Cardiac muscle cell (in vitro differentiated cells and primary cell): ENCODE data around the gene TPRKB. TPM values are rescaled to one million over a fixed set of nuclear protein-coding genes. Genes with fewer than 3 reads are reported as not detected.

Experiments used
- DNase-seq, 2 donors: peaks; one replicate each; pipeline versions ENCODE4 v3.0.0 to v3.0.0-alpha.2; 2010 to 2017; ENCODE audit warnings: low read depth in 1 of 2, low spot score in 1 of 2
- H3K27ac ChIP-seq: fragments of 200-600 bp; sonication (generic); 2 replicates; pipeline ENCODE4 v1.5.1; 2016
- H3K27me3 ChIP-seq: fragments of 200-600 bp; sonication (generic); 2 replicates; pipeline ENCODE4 v1.6.0; 2016; ENCODE audit warnings: control low read depth
- H3K36me3 ChIP-seq: fragments of 200-600 bp; sonication (generic); 2 replicates; pipeline ENCODE4 v1.5.1; 2016; ENCODE audit warnings: control low read depth
- H3K4me1 ChIP-seq: fragments of 200-600 bp; sonication (generic); 2 replicates; pipeline ENCODE4 v1.8.1; 2017; ENCODE audit warnings: low read depth, mild to moderate bottlenecking, mixed run types
- H3K4me3 ChIP-seq: fragments of 200-600 bp; sonication (generic); 2 replicates; pipeline ENCODE4 v1.5.1; 2016; ENCODE audit warnings: mild to moderate bottlenecking
- H3K9me3 ChIP-seq: fragments of 200-600 bp; sonication (generic); 2 replicates; pipeline ENCODE4 v1.5.1; 2017; ENCODE audit warnings: low read depth, mild to moderate bottlenecking, control low read depth
- polyA plus RNA-seq: library from polyadenylated mRNA; unstranded; fragments of >200 nt; fragmentation: Nextera tagmentation; extraction: Ambion mirVana; gene quantifications from 2 replicates; pipeline ENCODE4 v1.2.1, GENCODE V29; 2016
- total RNA-seq: library from RNA; depleted of rRNA; stranded (reverse); fragments of >200 nt; gene quantifications from 2 replicates; pipeline ENCODE4 v1.2.3, GENCODE V29; 2016
- TF ChIP-seq, protein P1 (sequence below): IDR thresholded peaks from 2 replicates; pipeline ENCODE4 v1.5.1; 2012; ENCODE audit warnings: low read depth, mild to moderate bottlenecking, low read length

The TPRKB gene
- total and polyA plus RNA-seq, 2 experiments from 2014 or later = 12.9 to 63.1 TPM

DNA sequence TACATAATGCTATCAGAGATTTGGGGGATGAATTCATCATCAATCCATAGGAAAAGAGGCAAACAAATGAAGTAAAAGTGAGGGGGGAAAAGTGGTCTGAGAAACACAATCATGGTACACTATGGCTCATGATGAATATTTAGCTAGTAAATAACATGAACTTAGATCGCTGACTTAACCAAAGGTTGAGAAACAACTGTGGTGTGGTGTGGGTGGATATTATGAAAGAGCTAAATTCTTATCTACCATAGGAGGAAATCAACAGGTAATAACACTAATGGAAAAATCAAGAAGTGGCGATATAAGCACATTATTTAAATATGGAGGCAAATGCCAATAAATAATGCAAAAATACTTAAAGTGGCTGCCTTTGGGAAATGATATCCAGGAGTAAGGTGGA lies 12.2 kb upstream of the TPRKB start:
- Histone ChIP-seq H3K4me1 (no peaks in the 10 kb centered on the region), H3K27me3 (no peaks in the 10 kb centered on the region), H3K27ac (no peak overlapping the region), H3K9me3 (no peaks in the 10 kb centered on the region), H3K4me3 (no peak overlapping the region), H3K36me3 (no peaks in the 10 kb centered on the region)
- TF ChIP-seq, protein P1, sequence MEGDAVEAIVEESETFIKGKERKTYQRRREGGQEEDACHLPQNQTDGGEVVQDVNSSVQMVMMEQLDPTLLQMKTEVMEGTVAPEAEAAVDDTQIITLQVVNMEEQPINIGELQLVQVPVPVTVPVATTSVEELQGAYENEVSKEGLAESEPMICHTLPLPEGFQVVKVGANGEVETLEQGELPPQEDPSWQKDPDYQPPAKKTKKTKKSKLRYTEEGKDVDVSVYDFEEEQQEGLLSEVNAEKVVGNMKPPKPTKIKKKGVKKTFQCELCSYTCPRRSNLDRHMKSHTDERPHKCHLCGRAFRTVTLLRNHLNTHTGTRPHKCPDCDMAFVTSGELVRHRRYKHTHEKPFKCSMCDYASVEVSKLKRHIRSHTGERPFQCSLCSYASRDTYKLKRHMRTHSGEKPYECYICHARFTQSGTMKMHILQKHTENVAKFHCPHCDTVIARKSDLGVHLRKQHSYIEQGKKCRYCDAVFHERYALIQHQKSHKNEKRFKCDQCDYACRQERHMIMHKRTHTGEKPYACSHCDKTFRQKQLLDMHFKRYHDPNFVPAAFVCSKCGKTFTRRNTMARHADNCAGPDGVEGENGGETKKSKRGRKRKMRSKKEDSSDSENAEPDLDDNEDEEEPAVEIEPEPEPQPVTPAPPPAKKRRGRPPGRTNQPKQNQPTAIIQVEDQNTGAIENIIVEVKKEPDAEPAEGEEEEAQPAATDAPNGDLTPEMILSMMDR = no peak
- DNase-seq = no peak

DNA sequence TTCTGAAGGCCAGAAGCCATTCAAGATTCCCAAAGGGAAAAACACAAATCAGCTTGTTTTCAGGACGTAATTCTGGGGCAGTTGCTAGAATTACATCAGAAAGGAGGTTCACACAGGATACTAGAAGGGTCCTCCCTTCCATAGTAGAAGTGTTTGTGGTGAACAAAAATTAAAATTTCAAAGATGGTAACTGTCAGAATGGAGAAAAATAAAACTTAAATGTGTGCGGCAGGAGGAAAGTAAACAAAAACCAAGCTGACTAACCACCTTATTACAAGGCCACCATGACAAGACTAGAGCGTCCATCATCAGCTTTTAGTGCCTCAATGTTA lies 9.7 kb upstream of the TPRKB start:
- H3K9me3 ChIP-seq = no peaks in the 10 kb centered on the region
- H3K4me3 ChIP-seq = no peak overlapping the region
- no peaks in the 10 kb centered on the region for H3K27me3 ChIP-seq
- DNase-seq = no peak
- H3K36me3 ChIP-seq = no peaks in the 10 kb centered on the region
- no peak overlapping the region for H3K27ac ChIP-seq
- no peaks in the 10 kb centered on the region for H3K4me1 ChIP-seq
- TF ChIP-seq, protein P1 = no peak

DNA sequence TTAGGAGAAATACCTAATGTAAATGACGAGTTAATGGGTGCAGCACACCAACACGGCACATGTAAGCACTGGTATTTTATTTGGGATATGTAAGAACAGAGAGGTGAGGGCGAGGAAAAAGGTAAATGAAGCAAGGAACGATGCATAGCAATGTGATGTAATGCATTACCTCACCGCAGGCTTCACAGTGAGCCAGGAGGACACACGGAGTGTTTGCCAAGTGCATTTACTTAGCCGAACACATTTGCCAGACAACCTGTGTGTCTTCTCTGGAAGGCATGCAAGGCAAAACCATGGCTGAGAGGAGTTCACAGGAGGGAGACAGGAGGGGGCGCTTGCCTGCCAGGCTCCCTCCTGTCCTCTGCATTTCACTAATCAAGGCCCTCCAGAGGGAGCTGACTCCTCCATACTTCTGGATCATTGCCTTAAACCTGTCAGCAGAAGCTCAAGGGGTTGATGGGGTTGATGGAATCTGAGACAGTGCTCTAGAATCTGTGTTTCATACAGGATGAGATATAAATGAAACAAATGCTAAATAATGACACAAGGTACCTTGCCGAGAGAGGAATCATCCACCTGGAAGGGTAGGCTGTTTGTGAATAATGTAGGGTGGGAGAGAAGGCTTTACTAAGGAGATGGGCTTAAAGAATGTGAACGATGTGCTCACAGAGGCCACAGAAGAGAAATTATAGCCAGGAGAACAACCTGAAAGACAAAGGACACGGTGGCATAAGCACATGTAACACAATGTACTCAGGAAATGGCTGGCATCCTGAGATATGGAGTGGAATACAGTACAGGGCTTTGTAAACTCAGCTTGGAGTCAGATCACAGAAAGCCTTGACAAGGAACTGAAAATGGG lies 9.1 kb upstream of the TPRKB start:
- DNase-seq = no peak
- TF ChIP-seq, protein P1 = no peak
- H3K27me3 ChIP-seq = no peaks in the 10 kb centered on the region

DNA sequence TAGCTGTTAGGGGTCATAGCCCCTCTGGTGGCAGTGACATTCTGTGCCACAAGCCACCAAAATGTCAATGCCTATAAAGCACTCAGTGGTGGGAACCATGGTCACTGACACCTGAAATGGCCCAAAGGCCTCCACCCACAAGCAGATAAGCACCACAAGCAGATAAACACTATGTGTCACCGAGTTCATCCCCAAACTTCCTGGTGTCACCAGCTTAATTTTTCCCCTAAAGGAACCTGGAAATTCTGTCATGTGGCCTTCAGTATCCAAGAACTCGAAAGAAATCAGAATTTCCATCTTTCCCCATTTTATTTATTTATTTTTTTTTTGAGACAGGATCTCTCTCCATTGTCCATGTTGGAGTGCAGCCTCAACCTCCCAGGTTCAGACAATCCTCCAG lies 3.6 kb upstream of the TPRKB start:
- Histone ChIP-seq H3K9me3 (no peaks in the 10 kb centered on the region), H3K27ac (no peak overlapping the region), H3K4me1 (peaks cover 5% of the 10 kb centered on the region), H3K36me3 (no peaks in the 10 kb centered on the region), H3K4me3 (no peak overlapping the region), H3K27me3 (no peaks in the 10 kb centered on the region)
- TF ChIP-seq, protein P1 = no peak
- DNase-seq = no peak

More for the DNA sequence above, 9.1 kb upstream of the TPRKB start:
- Histone ChIP-seq H3K9me3 (no peaks in the 10 kb centered on the region), H3K36me3 (no peaks in the 10 kb centered on the region), H3K4me1 (no peaks in the 10 kb centered on the region), H3K4me3 (no peak overlapping the region), H3K27ac (no peak overlapping the region)

DNA sequence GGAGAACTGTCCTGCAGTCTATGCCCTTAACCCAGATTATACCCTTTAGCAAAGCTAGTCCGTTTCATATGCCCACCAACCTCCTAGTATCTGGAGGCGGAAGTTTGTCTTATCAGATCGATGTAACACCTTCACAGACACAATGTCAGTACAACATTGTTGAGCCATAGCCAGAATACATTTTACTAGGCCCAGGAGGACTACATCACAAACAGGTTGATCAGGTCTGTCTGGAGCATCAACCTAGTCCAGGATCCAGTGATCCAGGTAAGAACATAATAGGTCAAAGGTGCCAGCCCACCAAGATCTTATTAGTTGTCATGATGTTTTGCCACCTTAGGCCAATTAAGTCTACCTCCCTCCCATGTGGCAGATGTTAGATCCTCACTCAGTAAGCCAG lies 2.0 kb upstream of the TPRKB start:
- Histone ChIP-seq H3K27me3 (no peaks in the 10 kb centered on the region), H3K36me3 (peaks cover 3% of the 10 kb centered on the region), H3K4me1 (peaks cover 8% of the 10 kb centered on the region), H3K9me3 (no peaks in the 10 kb centered on the region), H3K27ac (no peak overlapping the region), H3K4me3 (no peak overlapping the region)
- TF ChIP-seq, protein P1 = no peak
- DNase-seq = no peak
